Mucosa of descending colon (tissue), 3 donors: Measurements from ENCODE around the gene CRYBB2. TPM values are rescaled to one million over a fixed set of nuclear protein-coding genes. Genes with fewer than 3 reads are reported as not detected.

Source experiments
- ATAC-seq: fragments of 200-7000 bp; cut with Tn5 transposase; one replicate; pipeline ENCODE4 v1.9.1; 2020; ENCODE audit warnings: mild to moderate bottlenecking, moderate library complexity
- DNase-seq, 3 donors: peaks; one replicate each; pipeline ENCODE4 v3.0.0-alpha.2; 2020
- H3K36me3 ChIP-seq: fragments of 200-600 bp; one replicate; pipeline ENCODE4 v1.8.0; 2021; ENCODE audit warnings: low read depth, mild to moderate bottlenecking
- H3K4me1 ChIP-seq: fragments of 200-600 bp; one replicate; pipeline ENCODE4 v1.8.0; 2021; ENCODE audit warnings: low read depth, mild to moderate bottlenecking
- H3K4me3 ChIP-seq: fragments of 200-600 bp; one replicate; pipeline ENCODE4 v1.8.0; 2021; ENCODE audit warnings: mild to moderate bottlenecking
- H3K9me3 ChIP-seq: fragments of 200-600 bp; one replicate; pipeline ENCODE4 v1.8.0; 2021; ENCODE audit warnings: mild to moderate bottlenecking
- intact Hi-C, 2 donors: fragments of 100-400 bp; cut with DNase I in 1 of 2; cut with micrococcal nuclease in 1 of 2; formaldehyde crosslinking; loops; one replicate each; pipeline versions ENCODE4 v1.11.0 to v1.11.1; 2022; cut with DNase I, micrococcal nuclease
- total RNA-seq, 3 donors: library from RNA; stranded (reverse); fragmentation: NEBNext Ultra II Directional in 2 of 3; extraction: Animal tissue kit (Norgen Biotek cat#: 25700) in 2 of 3; gene quantifications; one replicate each; pipeline versions ENCODE4 v1.2.1 to v1.2.4, GENCODE V29; 2021 to 2023
- TF ChIP-seq, protein P1 (sequence below): fragments of 200-600 bp; IDR thresholded peaks from one replicate; pipeline ENCODE4 v1.8.0; 2022; ENCODE audit warnings: antibody characterized with exemption, mild to moderate bottlenecking
- donor health status: DM: no; HTN: no; CAD: no; lungs with moderate emphysema.
- donor health status: DM: no; HTN: no; CAD: no.
- donor health status: DM: no; HTN: yes; CAD: no.

The CRYBB2 gene
- total RNA-seq, 3 donors from 2014 or later = 0.84 TPM; not detected in 2

DNA sequence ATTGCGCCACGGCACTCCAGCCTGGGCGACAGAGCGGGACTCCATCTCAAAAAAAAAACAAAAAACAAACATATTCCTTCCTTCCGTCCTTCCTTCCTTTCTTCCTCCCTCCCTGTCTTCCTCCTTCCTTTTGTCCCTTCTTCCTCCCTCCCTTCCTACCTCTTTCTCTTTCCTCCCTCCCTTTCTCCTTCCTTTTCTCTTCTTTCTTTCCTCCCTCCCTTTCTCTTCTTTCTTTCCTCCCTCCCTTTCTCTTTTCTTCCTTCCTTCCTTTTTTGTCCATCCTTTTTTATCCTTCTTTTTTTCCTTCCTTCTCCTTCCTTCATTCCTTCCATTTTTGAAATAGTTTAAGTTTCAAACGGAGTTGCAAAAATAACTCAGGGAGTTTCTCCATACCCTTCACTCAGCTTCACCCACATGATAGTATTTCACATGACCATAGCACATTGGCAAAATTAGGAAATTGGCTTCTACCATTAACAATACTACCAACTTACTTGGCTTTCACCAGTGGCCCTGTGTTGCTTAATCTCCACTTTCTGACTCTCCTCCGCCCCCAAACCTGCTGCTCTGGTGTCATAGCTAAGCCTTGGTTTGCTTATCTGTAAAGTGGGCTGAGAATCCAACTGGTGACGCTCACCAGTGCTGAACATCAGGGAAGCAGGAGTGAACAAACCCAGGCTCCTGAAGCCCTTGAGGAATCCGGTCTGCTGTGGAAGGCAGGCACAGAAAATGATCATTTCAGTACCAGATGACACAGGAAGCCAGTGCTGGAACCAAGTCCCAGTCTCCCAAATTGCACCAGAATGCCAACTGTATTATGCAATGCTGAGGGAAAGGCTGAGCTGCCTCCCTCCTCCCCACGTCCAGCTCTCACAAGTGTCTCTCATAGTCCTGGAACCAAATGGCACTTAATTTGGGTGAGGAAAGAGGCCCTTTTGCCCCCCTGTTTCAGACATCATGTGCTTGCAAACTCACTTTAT is 37.0 kb upstream of the CRYBB2 start:
- no peaks in the 10 kb centered on the region for H3K4me1 ChIP-seq
- H3K9me3 ChIP-seq = no peaks in the 10 kb centered on the region
- intact Hi-C loops = no loop called here
- ATAC-seq (no peak), DNase-seq (no peak)
- H3K36me3 ChIP-seq = no peaks in the 10 kb centered on the region
- TF ChIP-seq, protein P1, sequence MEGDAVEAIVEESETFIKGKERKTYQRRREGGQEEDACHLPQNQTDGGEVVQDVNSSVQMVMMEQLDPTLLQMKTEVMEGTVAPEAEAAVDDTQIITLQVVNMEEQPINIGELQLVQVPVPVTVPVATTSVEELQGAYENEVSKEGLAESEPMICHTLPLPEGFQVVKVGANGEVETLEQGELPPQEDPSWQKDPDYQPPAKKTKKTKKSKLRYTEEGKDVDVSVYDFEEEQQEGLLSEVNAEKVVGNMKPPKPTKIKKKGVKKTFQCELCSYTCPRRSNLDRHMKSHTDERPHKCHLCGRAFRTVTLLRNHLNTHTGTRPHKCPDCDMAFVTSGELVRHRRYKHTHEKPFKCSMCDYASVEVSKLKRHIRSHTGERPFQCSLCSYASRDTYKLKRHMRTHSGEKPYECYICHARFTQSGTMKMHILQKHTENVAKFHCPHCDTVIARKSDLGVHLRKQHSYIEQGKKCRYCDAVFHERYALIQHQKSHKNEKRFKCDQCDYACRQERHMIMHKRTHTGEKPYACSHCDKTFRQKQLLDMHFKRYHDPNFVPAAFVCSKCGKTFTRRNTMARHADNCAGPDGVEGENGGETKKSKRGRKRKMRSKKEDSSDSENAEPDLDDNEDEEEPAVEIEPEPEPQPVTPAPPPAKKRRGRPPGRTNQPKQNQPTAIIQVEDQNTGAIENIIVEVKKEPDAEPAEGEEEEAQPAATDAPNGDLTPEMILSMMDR = no peak
- H3K4me3 ChIP-seq = no peak overlapping the region

DNA sequence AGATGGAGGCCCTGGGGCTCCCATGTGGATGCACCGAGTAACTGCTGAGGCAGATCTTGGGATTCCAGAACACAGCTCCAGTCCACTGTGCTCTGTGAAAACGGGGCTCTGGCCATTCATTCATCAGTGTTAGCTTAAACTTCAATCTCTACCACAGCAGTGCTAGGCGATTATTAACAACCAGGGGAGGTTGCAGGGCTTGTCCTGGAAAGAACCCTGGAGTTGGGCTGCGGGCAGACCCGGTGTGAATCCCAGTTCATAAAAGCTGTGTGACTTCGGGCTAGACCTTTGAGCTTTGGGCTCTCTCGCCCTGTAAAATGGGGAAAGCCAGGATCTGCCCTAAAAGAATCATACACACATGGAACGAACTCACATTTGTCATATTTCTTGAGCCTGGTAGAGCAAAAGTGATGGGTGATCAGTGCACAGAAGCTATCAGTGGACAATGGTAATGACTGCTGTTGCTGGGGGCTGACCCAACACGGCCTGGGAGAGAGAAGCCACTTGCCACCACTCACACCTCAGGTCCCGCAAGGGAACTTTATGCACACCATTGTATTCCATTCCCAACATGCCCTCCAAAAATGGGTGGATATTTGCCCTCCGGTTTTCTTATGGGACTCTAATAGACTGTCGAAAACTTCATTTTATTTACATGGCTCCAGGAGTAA is 35.4 kb upstream of the CRYBB2 start:
- intact Hi-C loops = no loop called here
- H3K4me1 ChIP-seq = no peaks in the 10 kb centered on the region
- no peak for ATAC-seq
- H3K9me3 ChIP-seq = no peaks in the 10 kb centered on the region
- H3K4me3 ChIP-seq = no peak overlapping the region
- TF ChIP-seq, protein P1 = no peak
- H3K36me3 ChIP-seq = no peaks in the 10 kb centered on the region
- no peak for DNase-seq

DNA sequence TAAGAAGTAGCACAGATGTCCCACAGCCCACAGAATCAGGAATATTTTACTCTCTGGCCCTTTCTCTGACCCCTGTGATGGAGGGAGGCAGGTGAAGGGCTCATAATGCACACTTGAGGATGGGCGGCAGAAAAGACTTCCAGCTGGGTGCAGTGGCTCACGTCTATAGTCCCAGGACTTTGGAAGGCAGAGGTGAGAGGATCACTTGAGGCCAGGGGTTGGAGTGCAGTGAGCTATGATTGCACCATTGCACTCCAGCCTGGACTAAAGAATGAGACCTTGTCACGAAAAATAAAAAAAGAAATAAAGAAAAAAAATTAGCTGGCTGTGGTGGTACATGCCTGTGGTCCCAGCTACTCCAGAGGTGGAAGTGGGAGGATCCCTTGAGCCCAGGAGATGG is 33.3 kb upstream of the CRYBB2 start:
- H3K4me1 ChIP-seq = no peaks in the 10 kb centered on the region
- no peak for DNase-seq
- H3K36me3 ChIP-seq = no peaks in the 10 kb centered on the region
- ATAC-seq = no peak
- intact Hi-C loops = no loop called here
- H3K4me3 ChIP-seq = no peak overlapping the region
- TF ChIP-seq, protein P1 = no peak
- H3K9me3 ChIP-seq = no peaks in the 10 kb centered on the region

DNA sequence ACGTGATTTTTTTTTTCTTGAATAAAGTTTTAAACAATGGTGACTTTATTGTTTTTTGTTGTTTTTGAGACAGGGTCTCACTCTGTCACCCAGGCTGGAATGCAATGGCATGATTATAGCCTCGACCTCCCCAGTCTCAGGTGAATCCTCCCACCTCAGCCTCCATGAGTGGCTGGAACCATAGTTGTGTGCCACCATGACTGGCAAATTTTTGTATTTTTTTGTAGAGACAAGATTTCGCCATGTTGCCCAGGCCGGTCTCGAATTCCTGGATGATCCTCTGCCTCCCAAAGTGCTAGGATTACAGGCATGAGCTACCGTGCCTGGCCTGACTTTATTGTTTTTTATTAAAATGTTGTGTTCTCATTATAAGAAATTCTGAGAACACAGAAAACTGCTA is 32.0 kb upstream of the CRYBB2 start:
- Histone ChIP-seq H3K9me3 (no peaks in the 10 kb centered on the region), H3K36me3 (no peaks in the 10 kb centered on the region), H3K4me3 (no peak overlapping the region), H3K4me1 (no peaks in the 10 kb centered on the region)
- TF ChIP-seq, protein P1 = no peak
- intact Hi-C loops = no loop called here
- ATAC-seq (no peak), DNase-seq (no peak)

DNA sequence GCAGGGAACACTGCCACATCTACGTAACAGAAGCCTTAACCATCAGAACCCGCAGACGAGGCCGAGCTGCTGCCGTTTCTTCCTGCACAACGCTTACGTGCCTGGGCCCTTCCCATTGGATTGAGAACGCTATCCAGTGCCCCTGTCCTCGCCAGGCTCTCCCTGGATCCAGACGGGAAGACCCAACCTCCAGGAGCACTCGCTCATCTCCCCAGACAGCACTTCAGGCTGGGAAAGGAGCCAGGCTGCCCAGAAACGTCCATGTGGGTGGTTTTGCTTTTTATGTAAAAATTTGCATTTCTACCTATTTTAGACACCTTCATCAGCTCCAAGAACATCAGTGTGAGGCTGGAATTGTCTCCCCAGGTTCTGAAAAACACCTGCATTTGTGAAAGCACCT is 27.0 kb upstream of the CRYBB2 start:
- Histone ChIP-seq H3K9me3 (no peaks in the 10 kb centered on the region), H3K4me1 (no peaks in the 10 kb centered on the region), H3K36me3 (no peaks in the 10 kb centered on the region), H3K4me3 (no peak overlapping the region)
- ATAC-seq (no peak), DNase-seq (no peak)
- intact Hi-C loops = no loop called here
- TF ChIP-seq, protein P1 = no peak
